Parathyroid adenoma (tissue), 2 donors: ENCODE results near the gene DNAAF8.

Experiments
- H2AFZ ChIP-seq: fragments of 300-600 bp; sonication (generic); one replicate; pipeline ENCODE4 v1.7.0; 2017; ENCODE audit warnings: antibody characterized with exemption, mild to moderate bottlenecking
- H3K27ac ChIP-seq: fragments of 300-600 bp; sonication (generic); one replicate; pipeline ENCODE4 v1.7.0; 2017
- H3K27me3 ChIP-seq: fragments of 300-600 bp; sonication (generic); one replicate; pipeline ENCODE4 v1.7.0; 2017; ENCODE audit warnings: low read length; ENCODE audit not compliant: control insufficient read depth, insufficient read depth
- H3K36me3 ChIP-seq: fragments of 300-600 bp; sonication (generic); one replicate; pipeline ENCODE4 v1.7.0; 2017; ENCODE audit warnings: low read length; ENCODE audit not compliant: control insufficient read depth, insufficient read depth
- H3K4me1 ChIP-seq: fragments of 300-600 bp; sonication (generic); one replicate; pipeline ENCODE4 v1.7.0; 2017; ENCODE audit warnings: control low read depth
- H3K4me2 ChIP-seq: fragments of 300-600 bp; sonication (generic); one replicate; pipeline ENCODE4 v1.7.0; 2017; ENCODE audit warnings: low read length
- H3K4me3 ChIP-seq: fragments of 300-600 bp; sonication (generic); one replicate; pipeline ENCODE4 v1.7.0; 2017; ENCODE audit warnings: low read depth, low read length
- H3K79me2 ChIP-seq: fragments of 300-600 bp; sonication (generic); one replicate; pipeline ENCODE4 v1.7.0; 2017; ENCODE audit warnings: control low read depth
- H3K9ac ChIP-seq: fragments of 300-600 bp; sonication (generic); one replicate; pipeline ENCODE4 v1.7.0; 2017; ENCODE audit warnings: mild to moderate bottlenecking
- H3K9me3 ChIP-seq: fragments of 300-600 bp; sonication (generic); one replicate; pipeline ENCODE4 v1.7.0; 2017; ENCODE audit warnings: low read length; ENCODE audit not compliant: control insufficient read depth
- CTCF ChIP-seq: fragments of 300-600 bp; sonication (generic); IDR thresholded peaks from one replicate; pipeline ENCODE4 v1.7.0; 2017; ENCODE audit warnings: antibody characterized with exemption, mild to moderate bottlenecking
- donor health status: primary hyperparathyroidism.

The DNAAF8 gene

DNA sequence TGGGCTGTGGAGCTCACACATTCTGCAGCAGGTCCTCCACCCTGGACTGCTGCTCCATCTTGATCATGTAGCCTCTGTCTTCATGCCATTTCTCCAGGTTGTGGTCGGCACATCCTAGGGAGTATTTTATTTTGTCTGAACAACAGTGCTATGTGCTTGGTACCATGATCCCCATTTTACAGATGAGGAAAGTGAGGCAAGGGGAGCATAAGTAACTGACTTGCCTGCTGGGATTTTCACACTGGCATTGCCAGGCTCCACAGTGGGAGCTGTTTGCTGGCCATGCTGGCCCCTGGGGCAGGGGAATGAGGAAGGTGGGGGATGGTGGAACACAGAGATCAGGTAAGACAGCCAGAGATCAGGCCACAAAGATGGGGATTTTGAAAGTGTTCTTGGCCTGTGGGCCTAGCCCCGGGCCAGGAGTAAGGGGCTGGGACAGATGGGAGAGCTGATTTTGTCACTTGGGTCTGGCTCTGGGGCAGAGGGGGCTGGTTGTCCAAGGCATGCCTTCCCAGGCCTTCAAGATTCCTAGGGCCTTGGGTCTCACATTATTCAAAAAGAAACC lies 41.9 kb downstream of the DNAAF8 start:
- no peaks in the 10 kb centered on the region for H3K79me2 ChIP-seq
- H3K4me2 ChIP-seq, result no peak overlapping the region
- no peak overlapping the region for H3K4me3 ChIP-seq
- H3K9me3 ChIP-seq, result no peaks in the 10 kb centered on the region
- no peaks in the 10 kb centered on the region for H3K36me3 ChIP-seq
- no peaks in the 10 kb centered on the region for H3K27me3 ChIP-seq
- no peaks in the 10 kb centered on the region for H3K4me1 ChIP-seq
- no peak for TF ChIP-seq CTCF
- no peak overlapping the region for H2AFZ ChIP-seq
- H3K27ac ChIP-seq, result no peak overlapping the region
- no peak overlapping the region for H3K9ac ChIP-seq

- Histone ChIP-seq H2AFZ (no peak overlapping the region), H3K79me2 (no peaks in the 10 kb centered on the region), H3K36me3 (no peaks in the 10 kb centered on the region), H3K9ac (no peak overlapping the region), H3K4me1 (no peaks in the 10 kb centered on the region), H3K4me2 (no peak overlapping the region), H3K4me3 (no peak overlapping the region), H3K27me3 (no peaks in the 10 kb centered on the region), H3K9me3 (no peaks in the 10 kb centered on the region), H3K27ac (no peak overlapping the region)
- no peak for TF ChIP-seq CTCF
These were observed 43.2 kb downstream of the DNAAF8 start for GRCh38 chr16:4777339-4778049.

- Histone ChIP-seq H3K27me3 (no peaks in the 10 kb centered on the region), H3K4me3 (no peak overlapping the region), H2AFZ (no peak overlapping the region), H3K36me3 (no peaks in the 10 kb centered on the region), H3K9me3 (no peaks in the 10 kb centered on the region), H3K4me1 (no peaks in the 10 kb centered on the region), H3K79me2 (no peaks in the 10 kb centered on the region), H3K4me2 (no peak overlapping the region), H3K27ac (no peak overlapping the region), H3K9ac (no peak overlapping the region)
- no peak for TF ChIP-seq CTCF
These were observed 43.7 kb downstream of the DNAAF8 start for GRCh38 chr16:4778050-4778392.

- no peaks in the 10 kb centered on the region for H3K9me3 ChIP-seq
- H3K4me3 ChIP-seq, result no peak overlapping the region
- no peak for TF ChIP-seq CTCF
- H3K36me3 ChIP-seq, result no peaks in the 10 kb centered on the region
- no peak overlapping the region for H3K27ac ChIP-seq
- no peaks in the 10 kb centered on the region for H3K4me1 ChIP-seq
- H3K27me3 ChIP-seq, result no peaks in the 10 kb centered on the region
- H3K79me2 ChIP-seq, result no peaks in the 10 kb centered on the region
- no peak overlapping the region for H2AFZ ChIP-seq
- no peak overlapping the region for H3K4me2 ChIP-seq
- H3K9ac ChIP-seq, result no peak overlapping the region
These were observed 45.9 kb downstream of the DNAAF8 start for GRCh38 chr16:4780235-4780634.
